HUES6 (cell line): ENCODE data around the gene ENTHD1.
"Not testable (repeated sequence)": the region's sequence is repeated elsewhere in the genome, so short reads cannot be mapped to it uniquely, and the experiment has no call there.

ENCODE experiments used
- H3K27ac ChIP-seq: 2 replicates; pipeline ENCODE4 v1.7.0; 2013; ENCODE audit warnings: low read depth, mild to moderate bottlenecking, low read length, inconsistent platforms
- H3K27me3 ChIP-seq: 2 replicates; pipeline ENCODE4 v1.6.1; 2013; ENCODE audit warnings: low read length; ENCODE audit not compliant: control insufficient read depth, insufficient read depth
- H3K36me3 ChIP-seq: 2 replicates; pipeline ENCODE4 v1.6.1; 2013; ENCODE audit warnings: low read length; ENCODE audit not compliant: control insufficient read depth, insufficient read depth
- H3K4me1 ChIP-seq: 2 replicates; pipeline ENCODE4 v1.6.1; 2013; ENCODE audit warnings: low read length; ENCODE audit not compliant: control insufficient read depth, insufficient read depth
- H3K4me3 ChIP-seq: 2 replicates; pipeline ENCODE4 v1.5.1; 2013; ENCODE audit warnings: low read depth, low read length
- H3K9ac ChIP-seq: one replicate; pipeline ENCODE4 v1.6.1; 2013; ENCODE audit warnings: mild to moderate bottlenecking, low read length
- H3K9me3 ChIP-seq: 2 replicates; pipeline ENCODE4 v1.6.1; 2013; ENCODE audit warnings: low read depth, low read length; ENCODE audit not compliant: control insufficient read depth, insufficient read depth

ENTHD1 gene

DNA sequence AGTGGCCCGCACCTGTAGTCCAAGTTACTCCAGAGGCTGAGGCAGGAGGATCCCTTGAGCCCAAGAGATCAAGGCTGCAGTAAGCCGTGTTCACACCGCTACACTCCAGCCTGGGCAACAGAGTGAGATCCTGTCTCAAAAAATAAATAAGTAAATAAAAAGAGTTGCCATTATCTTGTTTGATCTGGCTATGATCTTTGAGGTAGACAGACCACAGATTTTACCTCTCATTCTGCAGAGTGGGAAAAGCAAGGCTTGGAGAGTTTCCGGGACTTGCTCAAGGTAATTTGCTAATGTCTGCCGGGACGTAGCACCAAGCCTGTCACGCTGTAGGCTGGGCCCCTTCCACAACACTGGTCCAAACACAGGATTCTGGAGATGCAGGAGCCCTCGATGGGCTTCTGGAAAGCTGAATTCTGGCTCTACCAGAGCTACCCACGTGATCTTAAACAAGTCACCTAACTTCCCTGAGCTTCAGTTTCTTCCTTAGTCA, 14.1 kb upstream of the ENTHD1 start:
- Histone ChIP-seq H3K27me3 (no peaks in the 10 kb centered on the region), H3K9ac (no peak overlapping the region), H3K4me1 (peaks cover 10% of the 10 kb centered on the region), H3K4me3 (no peak overlapping the region), H3K36me3 (no peaks in the 10 kb centered on the region), H3K27ac (no peak overlapping the region), H3K9me3 (no peaks in the 10 kb centered on the region)

DNA sequence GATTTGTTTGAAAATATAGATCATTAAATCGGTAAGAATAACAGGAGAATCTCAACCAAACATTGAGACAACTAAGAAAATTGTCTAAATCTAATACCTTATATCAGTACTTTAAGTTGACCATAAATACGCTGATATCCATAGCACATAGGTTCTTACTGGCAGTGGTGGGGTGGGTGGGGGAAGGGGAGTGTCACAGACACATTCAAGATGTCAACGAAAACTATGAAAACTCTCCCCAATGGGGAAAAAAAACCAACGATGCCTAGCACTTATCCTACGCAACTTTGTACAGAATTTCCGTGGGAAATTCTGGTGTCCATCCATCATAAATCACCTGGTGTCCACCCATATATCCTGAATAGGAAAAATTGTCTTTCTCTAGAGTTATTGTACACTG, 13.5 kb upstream of the ENTHD1 start:
- Histone ChIP-seq H3K4me3 (no peak overlapping the region), H3K27me3 (no peaks in the 10 kb centered on the region), H3K9ac (no peak overlapping the region), H3K9me3 (no peaks in the 10 kb centered on the region), H3K27ac (no peak overlapping the region), H3K4me1 (peaks cover 10% of the 10 kb centered on the region), H3K36me3 (no peaks in the 10 kb centered on the region)

DNA sequence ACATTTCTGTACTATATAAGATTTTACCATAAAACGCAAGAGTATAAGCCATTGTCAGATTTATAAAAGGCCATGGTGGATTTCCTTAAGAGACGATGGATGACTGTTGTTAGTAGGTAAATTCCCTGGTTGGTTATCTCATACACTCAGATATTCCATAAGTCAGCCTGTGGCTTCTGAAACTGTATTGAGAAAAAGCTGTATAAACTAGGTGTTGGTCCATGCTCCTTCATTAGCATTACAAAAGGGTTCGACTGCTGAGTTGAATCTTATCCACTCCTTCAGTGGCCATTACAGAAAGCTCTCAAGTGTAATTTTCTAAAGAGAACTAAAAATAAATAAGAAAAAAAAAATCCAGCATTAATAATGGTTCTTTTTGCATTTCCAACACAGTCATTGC, 12.6 kb upstream of the ENTHD1 start:
- H3K9ac ChIP-seq = no peak overlapping the region
- peaks cover 10% of the 10 kb centered on the region for H3K4me1 ChIP-seq
- H3K27me3 ChIP-seq = no peaks in the 10 kb centered on the region; the same call in 1 of the 2 replicates
- H3K9me3 ChIP-seq = no peaks in the 10 kb centered on the region
- H3K27ac ChIP-seq = no peak overlapping the region
- no peak overlapping the region for H3K4me3 ChIP-seq
- no peaks in the 10 kb centered on the region for H3K36me3 ChIP-seq

DNA sequence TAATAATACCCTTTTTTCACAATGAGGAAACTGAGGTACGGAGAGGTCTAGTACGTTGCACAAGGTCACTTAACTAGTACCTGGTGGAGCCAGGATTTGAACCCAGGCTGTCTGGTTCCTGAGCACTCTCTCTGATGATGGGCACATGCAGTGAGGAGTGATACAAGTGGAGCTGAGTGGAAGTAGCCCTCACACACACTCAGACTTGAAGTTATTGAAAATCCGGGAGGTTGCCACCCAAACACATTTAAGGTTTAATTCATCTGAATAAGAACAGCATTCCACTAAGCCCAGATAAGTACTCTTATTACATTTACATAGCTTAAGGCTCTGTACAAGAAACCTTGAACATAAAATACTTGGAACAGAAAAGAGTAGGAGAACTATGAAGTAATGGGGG, 12.1 kb upstream of the ENTHD1 start:
- Histone ChIP-seq H3K36me3 (no peaks in the 10 kb centered on the region), H3K4me3 (no peak overlapping the region), H3K27me3 (peaks cover 4% of the 10 kb centered on the region; the same call in 1 of the 2 replicates), H3K9me3 (no peaks in the 10 kb centered on the region), H3K9ac (no peak overlapping the region), H3K27ac (no peak overlapping the region), H3K4me1 (peaks cover 10% of the 10 kb centered on the region)

DNA sequence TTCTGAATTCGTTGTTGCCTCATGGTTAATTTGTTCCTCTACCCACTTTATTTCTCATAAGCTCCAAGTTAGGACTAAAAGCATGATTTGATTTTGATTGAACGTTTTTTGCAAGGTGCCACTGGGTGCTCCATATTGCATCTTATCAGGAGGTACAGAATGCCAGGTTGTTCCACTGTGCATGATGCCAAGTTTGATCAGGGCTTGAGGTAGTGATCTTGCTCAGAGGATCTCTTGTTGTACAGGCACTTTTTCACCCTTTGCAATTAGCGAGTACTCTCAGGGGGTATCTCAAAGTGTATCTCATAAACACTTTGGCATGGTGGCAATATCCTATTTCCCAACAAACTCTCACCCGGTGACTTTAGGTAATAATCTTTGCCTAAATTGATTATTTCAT, 11.3 kb upstream of the ENTHD1 start:
- Histone ChIP-seq H3K9me3 (no peaks in the 10 kb centered on the region), H3K36me3 (no peaks in the 10 kb centered on the region), H3K27me3 (peaks cover 4% of the 10 kb centered on the region; the same call in 1 of the 2 replicates), H3K4me1 (peaks cover 10% of the 10 kb centered on the region), H3K27ac (no peak overlapping the region), H3K4me3 (no peak overlapping the region), H3K9ac (no peak overlapping the region)

DNA sequence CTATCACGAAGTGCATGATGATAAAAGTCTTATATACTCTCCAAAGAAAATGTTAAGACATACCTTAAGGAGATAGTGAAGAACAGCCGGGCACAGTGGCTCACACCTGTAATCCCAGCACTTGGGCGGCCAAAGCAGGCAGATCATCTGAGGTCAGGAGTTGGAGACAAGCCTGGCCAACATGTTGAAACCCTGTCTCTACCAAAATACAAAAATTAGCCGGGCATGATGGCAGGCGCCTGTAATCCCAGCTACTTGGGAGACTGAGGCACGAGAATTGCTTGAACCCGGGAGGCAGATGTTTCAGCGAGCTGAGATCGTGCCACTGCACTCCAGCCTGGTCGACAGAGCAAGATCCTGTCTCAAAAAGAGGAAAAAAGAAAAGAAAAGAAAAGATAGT, 10.5 kb upstream of the ENTHD1 start:
- H3K9ac ChIP-seq, H3K4me3 ChIP-seq, H3K4me1 ChIP-seq, H3K27me3 ChIP-seq, H3K36me3 ChIP-seq, H3K27ac ChIP-seq, H3K9me3 ChIP-seq: not testable (repeated sequence)

DNA sequence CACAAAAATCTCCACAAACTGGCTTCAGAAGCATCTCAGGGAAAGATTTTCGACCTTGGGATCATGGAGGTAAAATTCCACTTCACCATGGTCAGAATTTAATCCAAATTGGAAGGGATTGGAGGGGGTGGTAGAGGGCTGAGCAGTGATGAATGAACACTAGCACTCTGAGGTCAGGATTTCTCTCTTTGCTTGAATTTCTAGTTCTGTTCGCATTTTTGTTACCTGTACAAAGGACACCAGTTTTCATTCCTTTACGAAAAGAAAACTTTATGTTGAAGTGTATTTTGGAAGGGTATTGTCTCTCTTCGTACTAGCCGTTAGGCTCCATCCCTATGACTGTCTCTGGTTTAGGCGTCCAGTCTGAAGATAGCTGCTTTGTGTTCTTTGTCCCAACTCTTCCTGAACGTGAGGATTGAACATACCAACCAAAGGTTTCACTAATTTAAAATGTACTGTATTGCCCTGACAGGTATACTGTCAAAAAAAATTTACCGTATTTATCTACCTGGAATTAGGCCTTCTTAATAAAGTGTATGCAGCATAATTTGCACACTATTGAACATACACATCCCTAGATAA, 8.1 kb upstream of the ENTHD1 start:
- Histone ChIP-seq H3K9me3 (no peaks in the 10 kb centered on the region), H3K27me3 (peaks cover 4% of the 10 kb centered on the region; the same call in 1 of the 2 replicates), H3K9ac (no peak overlapping the region), H3K27ac (no peak overlapping the region), H3K36me3 (no peaks in the 10 kb centered on the region), H3K4me3 (no peak overlapping the region), H3K4me1 (peaks cover 9% of the 10 kb centered on the region)

DNA sequence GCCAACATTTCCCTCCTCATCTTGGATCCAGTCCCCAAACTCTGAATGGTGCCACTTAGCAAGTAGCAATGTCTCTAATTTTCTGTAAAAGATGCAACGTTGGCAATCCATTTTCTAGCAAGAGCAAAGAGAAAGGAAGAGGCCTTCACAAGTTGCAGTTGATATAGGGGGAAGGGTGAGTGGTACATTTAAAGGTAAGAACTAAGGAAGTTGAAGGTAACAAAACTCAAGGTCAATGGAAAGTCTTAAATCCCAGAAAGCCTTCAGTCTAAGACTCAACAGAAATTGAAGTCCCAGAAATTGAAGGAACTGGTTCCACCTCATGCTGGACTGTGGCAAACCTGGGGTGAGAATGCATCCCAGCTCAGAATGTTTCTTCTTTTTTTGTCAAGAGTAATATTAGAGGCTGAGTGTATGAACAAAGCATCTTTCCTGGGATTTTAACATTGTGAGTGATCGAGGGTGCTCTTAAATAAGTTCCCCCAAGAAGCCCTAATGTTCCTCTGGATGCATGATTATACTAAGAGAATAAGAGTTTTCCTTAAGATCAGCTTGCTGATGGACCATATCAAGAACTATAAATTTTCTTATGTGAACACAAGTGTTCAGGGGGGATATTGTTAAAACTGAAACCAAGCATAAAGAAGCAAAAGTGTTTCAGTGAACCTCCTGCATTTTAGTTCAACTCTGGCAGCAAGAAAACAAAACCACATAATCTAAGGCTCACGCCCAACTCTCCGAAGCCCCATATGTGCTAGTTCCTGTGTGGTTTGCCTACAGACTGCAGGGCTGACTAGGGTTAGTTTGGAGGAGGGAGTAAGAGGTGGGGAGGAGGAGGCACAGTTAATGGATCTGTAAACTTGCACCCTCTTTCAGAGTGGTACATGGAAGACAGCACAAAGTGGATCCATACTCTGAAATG, 7.0 kb upstream of the ENTHD1 start, which contains the start of gene GRAP2:
Gene GRAP2 (plus strand): TSS at position 779 of the 922 bp plus-strand sequence. CDS start 46,023 bp downstream, outside the sequence.
- Histone ChIP-seq H3K36me3 (no peaks in the 10 kb centered on the region), H3K4me3 (no peak within 1 kb of the TSS), H3K9ac (no peak within 1 kb of the TSS), H3K27ac (no peak within 1 kb of the TSS), H3K27me3 (peaks cover 4% of the 10 kb centered on the region; the same call in 1 of the 2 replicates), H3K4me1 (no peaks in the 10 kb centered on the region), H3K9me3 (no peaks in the 10 kb centered on the region)

DNA sequence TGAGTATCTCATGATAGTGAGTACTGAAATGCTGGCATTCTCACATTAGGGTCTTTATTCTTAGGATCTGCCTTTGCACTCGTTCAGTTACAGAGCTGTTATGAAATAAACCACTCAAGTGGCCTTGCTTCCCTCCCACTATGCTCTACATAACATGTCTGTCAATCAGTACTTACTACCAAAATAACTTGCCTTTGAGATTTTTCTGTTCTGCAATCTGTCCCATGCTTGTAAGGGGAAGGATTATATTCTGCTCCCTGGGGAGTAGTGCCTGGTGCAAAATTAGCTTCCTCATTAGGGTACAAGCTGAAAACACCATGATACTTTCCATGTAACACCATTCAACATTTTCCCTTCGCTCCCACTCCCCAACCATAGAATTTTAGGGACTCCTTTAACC, 5.4 kb upstream of the ENTHD1 start:
- no peaks in the 10 kb centered on the region for H3K4me1 ChIP-seq
- no peak overlapping the region for H3K9ac ChIP-seq
- H3K9me3 ChIP-seq = no peaks in the 10 kb centered on the region
- no peak overlapping the region for H3K4me3 ChIP-seq
- no peaks in the 10 kb centered on the region for H3K36me3 ChIP-seq
- peaks cover 4% of the 10 kb centered on the region; the same call in 1 of the 2 replicates for H3K27me3 ChIP-seq
- no peak overlapping the region for H3K27ac ChIP-seq

DNA sequence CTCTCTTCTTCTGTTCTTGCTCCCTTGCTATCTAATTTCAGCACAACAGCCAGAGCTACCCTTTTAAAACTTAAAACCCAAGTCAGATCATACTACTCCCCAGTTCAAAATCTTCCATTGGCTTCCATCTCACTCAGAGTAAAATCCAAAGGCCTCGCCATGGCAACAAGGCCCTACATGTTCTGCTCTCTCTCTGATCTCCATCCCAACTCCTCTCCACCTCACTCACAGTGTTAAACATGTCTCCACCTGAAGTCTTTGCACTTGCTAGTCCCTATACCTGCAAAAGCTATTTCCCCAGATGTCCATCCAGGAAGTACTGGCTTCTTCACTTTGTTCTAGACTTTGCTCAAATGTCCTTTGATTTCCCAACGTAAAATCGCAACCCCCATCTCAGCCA, 4.3 kb upstream of the ENTHD1 start:
- no peak overlapping the region for H3K9ac ChIP-seq

More for the DNA sequence above, 4.3 kb upstream of the ENTHD1 start:
- Histone ChIP-seq H3K4me3 (no peak overlapping the region), H3K27me3 (peaks cover 4% of the 10 kb centered on the region; the same call in 1 of the 2 replicates), H3K27ac (no peak overlapping the region), H3K36me3 (no peaks in the 10 kb centered on the region), H3K4me1 (peaks cover 4% of the 10 kb centered on the region; the same call in 1 of the 2 replicates), H3K9me3 (no peaks in the 10 kb centered on the region)
